ENCODE measurements around the gene KCNJ16. TPM values are rescaled to one million over a fixed set of nuclear protein-coding genes. Genes with fewer than 3 reads are reported as not detected.

Gene KCNJ16
- total RNA-seq, 1 experiment from 2014 or later, result not detected

GRCh38 chr17:70110443-70110880 lies 35.4 kb downstream of the KCNJ16 start:
- no TSS peak for BruUV-seq (replicated peaks)
- ChIA-PET CTCF (no interaction called here), POLR2A (no interaction called here)
- Histone ChIP-seq H3K4me3 (ENCODE audit: low read depth in 2 of 2, low read length in 2 of 2) (no peak overlapping the region), H3K27me3 (ENCODE audit: control insufficient read depth, insufficient read depth, low read length) (no peaks in the 10 kb centered on the region), H3K27ac (ENCODE audit: low read length) (no peak overlapping the region), H3K9me3 (ENCODE audit: control insufficient read depth, insufficient read depth, low read depth, low read length) (no peaks in the 10 kb centered on the region), H3K36me3 (ENCODE audit: control insufficient read depth, insufficient read depth, low read length) (no peaks in the 10 kb centered on the region), H3K4me1 (ENCODE audit: control insufficient read depth, insufficient read depth, low read length) (no peaks in the 10 kb centered on the region)
- DNase-seq (ENCODE audit: low read depth, low spot score) (no peak), ATAC-seq (no peak)
- TF ChIP-seq POLR2AphosphoS5 (IDR thresholded peaks at IDR 0.05; ENCODE audit: low read depth, low read length) (no peak), TCF7L2 (IDR thresholded peaks at IDR 0.05; ENCODE audit: low read depth, low read length) (no peak), SIN3A (IDR thresholded peaks at IDR 0.05; ENCODE audit: borderline replicate concordance, insufficient read depth, low read depth, low read length) (no peak), CTCF (IDR thresholded peaks at IDR 0.05) (no peak), REST (IDR thresholded peaks at IDR 0.05; ENCODE audit: insufficient read depth in 1 of 2, low read depth in 2 of 2, low read length in 1 of 2) (no peak)
- in situ Hi-C loops (cut with HindIII; ENCODE audit: low pct_unique_long_range_greater_than_20kb, low sequenced_read_pairs) (no loop called here), intact Hi-C loops (cut with micrococcal nuclease; ENCODE audit: unreplicated experiment) (no loop called here)

- BruUV-seq (replicated peaks), result no TSS peak
- CTCF ChIA-PET, result no interaction called here
Measured at GRCh38 chr17:70111201-70111600, 36.2 kb downstream of the KCNJ16 start.

More at GRCh38 chr17:70111201-70111600, 36.2 kb downstream of the KCNJ16 start:
- DNase-seq (ENCODE audit: low read depth, low spot score) (no peak), ATAC-seq (no peak)
- no peaks in the 10 kb centered on the region for H3K9me3 ChIP-seq (ENCODE audit: control insufficient read depth, insufficient read depth, low read depth, low read length)
- H3K27ac ChIP-seq (ENCODE audit: low read length), result no peak overlapping the region
- TF ChIP-seq TCF7L2 (IDR thresholded peaks at IDR 0.05; ENCODE audit: low read depth, low read length) (no peak), POLR2AphosphoS5 (IDR thresholded peaks at IDR 0.05; ENCODE audit: low read depth, low read length) (no peak), CTCF (IDR thresholded peaks at IDR 0.05) (no peak), REST (IDR thresholded peaks at IDR 0.05; ENCODE audit: insufficient read depth in 1 of 2, low read depth in 2 of 2, low read length in 1 of 2) (no peak), SIN3A (IDR thresholded peaks at IDR 0.05; ENCODE audit: borderline replicate concordance, insufficient read depth, low read depth, low read length) (no peak)
- H3K27me3 ChIP-seq (ENCODE audit: control insufficient read depth, insufficient read depth, low read length), result no peaks in the 10 kb centered on the region
- POLR2A ChIA-PET, result no interaction called here
- H3K4me1 ChIP-seq (ENCODE audit: control insufficient read depth, insufficient read depth, low read length), result no peaks in the 10 kb centered on the region
- H3K36me3 ChIP-seq (ENCODE audit: control insufficient read depth, insufficient read depth, low read length), result no peaks in the 10 kb centered on the region
- no peak overlapping the region for H3K4me3 ChIP-seq (ENCODE audit: low read depth in 2 of 2, low read length in 2 of 2)
- intact Hi-C loops (cut with micrococcal nuclease; ENCODE audit: unreplicated experiment), result no loop called here
- in situ Hi-C loops (cut with HindIII; ENCODE audit: low pct_unique_long_range_greater_than_20kb, low sequenced_read_pairs), result no loop called here
